ENCODE data around the gene SPACA6. TPM values are rescaled to one million over a fixed set of nuclear protein-coding genes. Genes with fewer than 3 reads are reported as not detected.

SPACA6 gene, protein sequence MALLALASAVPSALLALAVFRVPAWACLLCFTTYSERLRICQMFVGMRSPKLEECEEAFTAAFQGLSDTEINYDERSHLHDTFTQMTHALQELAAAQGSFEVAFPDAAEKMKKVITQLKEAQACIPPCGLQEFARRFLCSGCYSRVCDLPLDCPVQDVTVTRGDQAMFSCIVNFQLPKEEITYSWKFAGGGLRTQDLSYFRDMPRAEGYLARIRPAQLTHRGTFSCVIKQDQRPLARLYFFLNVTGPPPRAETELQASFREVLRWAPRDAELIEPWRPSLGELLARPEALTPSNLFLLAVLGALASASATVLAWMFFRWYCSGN
- total RNA-seq (2022; extraction: Qiagen RNA extraction), result 11.6 to 14.2 TPM (median 12.3 TPM) in 5 replicates

DNA sequence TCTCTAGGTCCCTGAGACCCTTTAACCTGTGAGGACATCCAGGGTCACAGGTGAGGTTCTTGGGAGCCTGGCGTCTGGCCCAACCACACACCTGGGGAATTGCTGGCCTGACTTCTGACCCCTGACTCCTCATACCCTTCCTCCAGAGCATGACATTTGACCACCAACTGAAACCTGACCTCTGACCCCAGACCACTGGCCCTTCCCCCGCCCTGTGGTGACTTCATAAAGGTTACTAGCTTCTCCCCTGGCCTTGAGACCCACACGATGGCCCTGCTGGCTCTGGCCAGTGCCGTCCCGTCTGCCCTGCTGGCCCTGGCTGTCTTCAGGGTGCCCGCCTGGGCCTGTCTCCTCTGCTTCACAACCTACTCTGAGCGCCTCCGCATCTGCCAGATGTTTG is at the start of gene SPACA6:
SPACA6 (plus strand) TSS at position 71 of the 400 bp plus-strand sequence; CDS start at position 268, 197 bp downstream.

DNA sequence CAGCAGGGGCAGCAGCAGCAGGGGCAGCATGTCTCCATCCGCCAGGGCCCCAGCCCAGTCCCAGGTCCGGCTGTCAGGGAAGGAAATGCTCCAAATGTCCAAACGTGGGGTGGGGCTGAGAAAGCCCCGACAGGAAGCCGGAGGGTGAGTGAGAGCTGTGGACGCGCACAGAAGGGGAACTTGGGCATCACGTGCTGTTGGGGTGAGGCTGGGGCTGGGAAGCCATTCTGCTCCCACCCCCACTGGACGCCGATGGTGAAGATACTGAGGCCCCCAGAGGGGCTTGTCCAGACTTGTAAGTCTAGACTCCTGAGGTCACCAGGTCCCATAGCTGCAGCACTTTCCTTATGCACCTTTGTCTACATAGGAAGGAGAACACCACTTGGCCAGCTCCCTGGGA is 46.4 kb upstream of the SPACA6 start, which contains the start of gene SIGLEC14:
SIGLEC14 (minus strand) TSS at position 96 of the 400 bp plus-strand sequence; CDS start at position 30, 66 bp downstream.

DNA sequence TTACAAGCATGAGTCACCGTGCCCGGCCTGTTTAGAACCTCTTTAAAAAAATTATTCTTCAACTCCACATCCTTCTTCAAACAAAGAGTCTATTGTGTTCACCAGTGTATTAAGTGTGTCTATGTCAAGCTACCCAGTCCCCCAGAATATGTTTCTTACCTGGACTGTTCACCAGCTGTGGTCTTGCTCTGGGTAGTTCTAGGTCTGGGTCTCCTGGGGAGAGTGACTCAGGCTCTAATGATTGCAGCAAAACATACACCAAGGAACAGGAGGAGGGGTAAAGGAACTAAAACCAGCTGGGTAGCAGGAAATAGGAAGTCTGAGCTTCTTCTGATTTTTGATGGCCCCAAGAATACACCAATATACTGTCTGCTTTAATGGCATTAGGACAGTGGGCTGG is 58.5 kb downstream of the SPACA6 start, which contains the start of gene FPR1:
FPR1 (minus strand) TSS at position 224 of the 400 bp plus-strand sequence. CDS start 4,884 bp downstream, outside the sequence.

Other genes with a start within 250 kb of the SPACA6 start
- gene SIGLEC8, start 234.9 kb upstream of the SPACA6 start, total RNA-seq (2022; extraction: Qiagen RNA extraction), result not detected in 5 replicates
- not detected in 5 replicates for gene CEACAM18, start 214.8 kb upstream of the SPACA6 start, total RNA-seq (2022; extraction: Qiagen RNA extraction)
- gene SIGLEC12, start 191.5 kb upstream of the SPACA6 start, total RNA-seq (2022; extraction: Qiagen RNA extraction), result not detected in 5 replicates
- gene SIGLEC6, start 161.7 kb upstream of the SPACA6 start, total RNA-seq (2022; extraction: Qiagen RNA extraction), result not detected in 5 replicates
- gene ZNF175, start 122.0 kb upstream of the SPACA6 start, total RNA-seq (2022; extraction: Qiagen RNA extraction), result 3.3 to 4.4 TPM (median 4.3 TPM) in 5 replicates
- not detected in 5 replicates for gene SIGLEC5, start 62.9 kb upstream of the SPACA6 start, total RNA-seq (2022; extraction: Qiagen RNA extraction)
- gene SIGLEC14, start 46.5 kb upstream of the SPACA6 start, total RNA-seq (2022; extraction: Qiagen RNA extraction), result 0.08 to 0.15 TPM (median 0.08 TPM) in 3 of 5 replicates, not detected in the others
- 0.03 TPM in 1 of 5 replicates, not detected in the others for gene HAS1, start 30.7 kb downstream of the SPACA6 start, total RNA-seq (2022; extraction: Qiagen RNA extraction)
- gene FPR1, start 58.5 kb downstream of the SPACA6 start, total RNA-seq (2022; extraction: Qiagen RNA extraction), result 0.09 to 0.19 TPM (median 0.15 TPM) in 5 replicates
- gene FPR2, start 67.8 kb downstream of the SPACA6 start, total RNA-seq (2022; extraction: Qiagen RNA extraction), result not detected in 5 replicates
- not detected in 5 replicates for gene FPR3, start 101.8 kb downstream of the SPACA6 start, total RNA-seq (2022; extraction: Qiagen RNA extraction)
- 0.03 to 0.07 TPM in 2 of 5 replicates, not detected in the others for gene ZNF577, start 194.6 kb downstream of the SPACA6 start, total RNA-seq (2022; extraction: Qiagen RNA extraction)
- 0.08 to 0.36 TPM (median 0.27 TPM) in 5 replicates for gene ZNF649, start 211.7 kb downstream of the SPACA6 start, total RNA-seq (2022; extraction: Qiagen RNA extraction)
- gene ZNF613, start 234.1 kb downstream of the SPACA6 start, total RNA-seq (2022; extraction: Qiagen RNA extraction), result 0.82 to 1.7 TPM (median 0.93 TPM) in 5 replicates

All from A549 treated with AZD2906 at 1 μM for 4 hours (cell line).